B cell (primary cell): ENCODE results near the gene MPL.

ENCODE experiments used
- EZH2 ChIP-seq: IDR thresholded peaks from 2 replicates; pipeline ENCODE4 v1.6.1; 2012; ENCODE audit warnings: borderline replicate concordance, low read depth, mild to moderate bottlenecking, moderate library complexity, low read length; ENCODE audit not compliant: insufficient read depth, poor library complexity, severe bottlenecking
- TF ChIP-seq, protein P1 (sequence below): fragments of 200-600 bp; IDR thresholded peaks from one replicate; pipeline ENCODE4 v1.8.0; 2022; ENCODE audit warnings: antibody characterized with exemption, mild to moderate bottlenecking

DNA sequence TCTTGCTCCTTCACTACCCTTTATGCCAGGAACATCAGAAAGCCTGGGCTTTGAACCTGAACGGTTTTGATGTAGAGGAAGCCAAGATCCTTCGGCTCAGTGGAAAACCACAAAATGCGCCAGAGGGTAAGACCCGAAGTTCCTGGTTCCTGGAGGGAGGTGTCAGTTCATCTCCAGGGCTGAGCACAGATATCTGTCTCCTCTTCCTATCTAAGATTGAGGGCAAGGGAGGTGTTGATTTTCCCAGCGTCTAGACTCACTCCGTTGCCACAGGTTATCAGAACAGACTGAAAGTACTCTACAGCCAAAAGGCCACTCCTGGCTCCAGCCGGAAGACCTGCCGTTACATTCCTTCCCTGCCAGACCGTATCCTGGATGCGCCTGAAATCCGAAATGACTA lies 22.1 kb downstream of the MPL start:
- TF ChIP-seq, protein P1, sequence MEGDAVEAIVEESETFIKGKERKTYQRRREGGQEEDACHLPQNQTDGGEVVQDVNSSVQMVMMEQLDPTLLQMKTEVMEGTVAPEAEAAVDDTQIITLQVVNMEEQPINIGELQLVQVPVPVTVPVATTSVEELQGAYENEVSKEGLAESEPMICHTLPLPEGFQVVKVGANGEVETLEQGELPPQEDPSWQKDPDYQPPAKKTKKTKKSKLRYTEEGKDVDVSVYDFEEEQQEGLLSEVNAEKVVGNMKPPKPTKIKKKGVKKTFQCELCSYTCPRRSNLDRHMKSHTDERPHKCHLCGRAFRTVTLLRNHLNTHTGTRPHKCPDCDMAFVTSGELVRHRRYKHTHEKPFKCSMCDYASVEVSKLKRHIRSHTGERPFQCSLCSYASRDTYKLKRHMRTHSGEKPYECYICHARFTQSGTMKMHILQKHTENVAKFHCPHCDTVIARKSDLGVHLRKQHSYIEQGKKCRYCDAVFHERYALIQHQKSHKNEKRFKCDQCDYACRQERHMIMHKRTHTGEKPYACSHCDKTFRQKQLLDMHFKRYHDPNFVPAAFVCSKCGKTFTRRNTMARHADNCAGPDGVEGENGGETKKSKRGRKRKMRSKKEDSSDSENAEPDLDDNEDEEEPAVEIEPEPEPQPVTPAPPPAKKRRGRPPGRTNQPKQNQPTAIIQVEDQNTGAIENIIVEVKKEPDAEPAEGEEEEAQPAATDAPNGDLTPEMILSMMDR: no peak
- TF ChIP-seq EZH2: no peak
